NT2/D1 (cell line): ENCODE results near the gene PCBP2.
"Not testable (repeated sequence)": the region's sequence is repeated elsewhere in the genome, so short reads cannot be mapped to it uniquely, and the experiment has no call there.

ENCODE experiments used
- SUZ12 ChIP-seq: IDR thresholded peaks from 2 replicates; pipeline ENCODE4 v1.6.1; 2011; ENCODE audit not compliant: insufficient read length, insufficient read depth; ENCODE audit errors: extremely low read depth
- YY1 ChIP-seq: IDR thresholded peaks from 2 replicates; pipeline ENCODE4 v1.6.1; 2011; ENCODE audit not compliant: insufficient read length, insufficient read depth
- ZNF274 ChIP-seq: IDR thresholded peaks from 2 replicates; pipeline ENCODE4 v1.6.1; 2011; ENCODE audit warnings: mild to moderate bottlenecking, low read depth, low read length

DNA sequence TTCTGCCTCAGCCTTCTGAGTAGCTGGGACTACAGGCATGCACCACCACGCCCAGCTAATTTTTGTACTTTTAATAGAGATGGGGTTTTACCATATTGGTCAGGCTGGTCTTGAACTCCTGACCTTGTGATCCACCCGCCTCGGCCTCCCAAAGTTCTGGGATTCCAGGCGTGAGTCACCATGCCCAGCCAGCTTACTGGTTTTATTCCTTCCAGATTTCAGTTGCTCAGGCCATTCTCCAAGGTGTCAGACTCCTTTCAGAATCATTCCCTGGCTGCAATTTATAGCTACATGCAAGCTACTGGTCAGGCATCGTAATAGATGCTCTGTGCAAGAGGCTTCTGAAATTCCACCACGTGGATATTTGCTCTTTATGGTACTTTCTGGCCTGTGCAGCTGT, 29.6 kb downstream of the PCBP2 start:
- not testable (repeated sequence) for TF ChIP-seq SUZ12, YY1, ZNF274
